K562 (cell line): ENCODE data around the gene ABR. TPM values are rescaled to one million over a fixed set of nuclear protein-coding genes. Genes with fewer than 3 reads are reported as not detected.

Source experiments
- ATAC-seq: fragments of 200-7000 bp; cut with Tn5 transposase; 3 replicates; pipeline ENCODE4 v1.9.1; 2020; ENCODE audit warnings: moderate library complexity
- BruUV-seq: library from RNA; stranded (reverse); fragments of 400-500 nt; replicated peaks from 2 replicates; lab custom pipeline; 2021; lab: Mats Ljungman, UMichigan
- CTCF ChIA-PET: fragments of 300-600 bp; formaldehyde crosslinking; extraction: SDS; loops from one replicate; lab custom pipeline; 2021; ENCODE audit warnings: low intra/inter-chr PET ratio; lab: Yijun Ruan, JAX
- POLR2A ChIA-PET: fragments of 300-600, 350-650 bp; sonication (Branson Sonifier 250); formaldehyde crosslinking; extraction: SDS; loops from one replicate; lab custom pipeline; 2021; ENCODE audit warnings: antibody characterized with exemption, inconsistent platforms; lab: Yijun Ruan, JAX
- DNase-seq, 4 experiments: peaks; one replicate each; pipeline versions ENCODE4 v3.0.0 to v3.0.0-alpha.2; 2011 to 2018; ENCODE audit warnings: low spot score in 3 of 4, mixed read lengths in 3 of 4; ENCODE audit errors: extremely low read depth in 1 of 4
- FAIRE-seq: peaks from 2 replicates; lab custom pipeline; 2011; peaks lifted over from hg19 to GRCh38; lab: Jason Lieb, UNC
- H2AFZ ChIP-seq: 2 replicates; pipeline ENCODE4 v1.6.0; 2011; ENCODE audit warnings: low read depth, low read length, control low read depth, inconsistent platforms
- H3K27ac ChIP-seq: fragments of 200-600 bp; 3 replicates; pipeline ENCODE4 v1.8.0; 2011; ENCODE audit warnings: low read depth, mild to moderate bottlenecking, control low read depth, inconsistent platforms, low read length, moderate library complexity, mixed read lengths; ENCODE audit errors: extremely low read depth
- H3K27me3 ChIP-seq, 2 experiments: fragments of 300-600 bp in 1 of 2; 2 replicates in 1 of 2; 3 replicates in 1 of 2; pipeline versions ENCODE4 v1.6.0 to v1.8.0; 2011; ENCODE audit warnings: inconsistent platforms in 2 of 2, low read length in 2 of 2, mild to moderate bottlenecking in 1 of 2, mixed read lengths in 1 of 2, moderate library complexity in 1 of 2; ENCODE audit not compliant: control insufficient read depth in 2 of 2, insufficient read depth in 2 of 2
- H3K36me3 ChIP-seq: fragments of 300-600 bp; 3 replicates; pipeline ENCODE4 v1.8.0; 2011; ENCODE audit warnings: mild to moderate bottlenecking, low read length, inconsistent platforms; ENCODE audit not compliant: control insufficient read depth, insufficient read depth
- H3K4me1 ChIP-seq, 2 experiments: fragments of 200-600 bp in 1 of 2; replicated peaks in 1 of 2; 2 replicates in 1 of 2; 3 replicates in 1 of 2; pipeline versions ENCODE4 v1.5.1 to v1.8.0; 2011; ENCODE audit warnings: inconsistent platforms in 2 of 2, low read length in 2 of 2, mild to moderate bottlenecking in 1 of 2, mixed read lengths in 1 of 2, moderate library complexity in 1 of 2; ENCODE audit not compliant: control insufficient read depth in 2 of 2, insufficient read depth in 2 of 2
- H3K4me2 ChIP-seq: 2 replicates; pipeline ENCODE4 v1.6.1; 2011; ENCODE audit warnings: low read length, control low read depth, inconsistent platforms, mixed read lengths; ENCODE audit not compliant: insufficient read depth
- H3K4me3 ChIP-seq: fragments of 200-600 bp; sonication (generic), shearing (Covaris generic); 2 replicates; pipeline ENCODE4 v1.5.1; 2016; ENCODE audit warnings: control low read depth, inconsistent platforms
- H3K79me2 ChIP-seq: fragments of 200-600 bp; 3 replicates; pipeline ENCODE4 v1.8.0; 2011; ENCODE audit warnings: low read length, inconsistent platforms; ENCODE audit not compliant: control insufficient read depth, insufficient read depth
- H3K9ac ChIP-seq, 2 experiments: 2 replicates each; pipeline versions ENCODE4 v1.6.0 to v1.6.1; 2011; ENCODE audit warnings: low read depth in 2 of 2, low read length in 2 of 2, control low read depth in 1 of 2, inconsistent platforms in 1 of 2, mild to moderate bottlenecking in 1 of 2, mixed read lengths in 1 of 2; ENCODE audit not compliant: insufficient read depth in 1 of 2
- H3K9me1 ChIP-seq: one replicate; pipeline ENCODE4 v1.6.0; 2011; ENCODE audit warnings: inconsistent platforms, mild to moderate bottlenecking, low read length, moderate library complexity; ENCODE audit not compliant: control insufficient read depth, insufficient read depth
- H3K9me3 ChIP-seq: replicated peaks from 2 replicates; pipeline ENCODE4 v1.5.1; 2011; ENCODE audit warnings: low read depth, low read length, inconsistent platforms; ENCODE audit not compliant: control insufficient read depth, insufficient read depth
- H4K20me1 ChIP-seq: replicated peaks from 2 replicates; pipeline ENCODE4 v1.6.1; 2011; ENCODE audit warnings: low read length, inconsistent platforms, mixed read lengths; ENCODE audit not compliant: control insufficient read depth, insufficient read depth
- NR2F6 ChIP-seq: fragments of 450-650 bp; formaldehyde crosslinking; IDR thresholded peaks from 2 replicates; pipeline ENCODE4 v1.4.0; 2020; ENCODE audit warnings: mild to moderate bottlenecking
- NUFIP1 ChIP-seq: fragments of 450-650 bp; IDR thresholded peaks from 2 replicates; pipeline ENCODE4 v1.6.1; 2018; ENCODE audit not compliant: partially characterized antibody
- PCBP2 ChIP-seq: fragments of 200-400 bp; formaldehyde crosslinking; IDR thresholded peaks from 2 replicates; pipeline ENCODE4 v1.6.1; 2018; ENCODE audit warnings: low read length, low read depth, mild to moderate bottlenecking, moderate library complexity; ENCODE audit not compliant: poor library complexity, severe bottlenecking
- RBBP5 ChIP-seq: fragments of 200-600 bp; sonication (generic); IDR thresholded peaks from 2 replicates; pipeline ENCODE4 v1.6.1; 2012; ENCODE audit warnings: borderline replicate concordance, mild to moderate bottlenecking, low read length, control low read depth, inconsistent platforms; ENCODE audit not compliant: insufficient read depth, poor library complexity, severe bottlenecking
- SMARCA5 ChIP-seq: fragments of 450-650 bp; IDR thresholded peaks from 2 replicates; pipeline ENCODE4 v1.6.1; 2016
- SUPT5H ChIP-seq: fragments of 450-650 bp; IDR thresholded peaks from 2 replicates; pipeline ENCODE4 v1.6.1; 2016
- TEAD2 ChIP-seq: fragments of 450-650 bp; IDR thresholded peaks from 2 replicates; pipeline ENCODE4 v1.6.1; 2016; ENCODE audit warnings: missing genetic modification characterization, control low read depth, missing compliant biosample characterization
- ZNF224 ChIP-seq: sonication (generic); formaldehyde crosslinking; IDR thresholded peaks from 2 replicates; pipeline ENCODE4 v1.8.0; 2022; ENCODE audit warnings: mild to moderate bottlenecking, missing genetic modification reagents
- ZZZ3 ChIP-seq: fragments of 450-650 bp; IDR thresholded peaks from 2 replicates; pipeline ENCODE4 v1.6.1; 2016; ENCODE audit warnings: antibody characterized with exemption, mild to moderate bottlenecking, moderate library complexity
- WGBS: fragments of 100-300 bp; shearing (Covaris generic); methylation state at CpG from one replicate; pipeline ENCODE4 v1.1.6; 2016; ENCODE audit warnings: low coverage, mixed read lengths; ENCODE audit not compliant: insufficient coverage; ENCODE audit errors: missing lambda C conversion rate; 5-methylcytosine and 5-hydroxymethylcytosine counted together
- in situ Hi-C: fragments of 300-500 bp; cut with MboI; formaldehyde crosslinking; loops from 4 replicates; pipeline ENCODE4 v1.15.0; 2018; ENCODE audit warnings: inconsistent platforms, mixed read lengths
- intact Hi-C: fragments of 100-400 bp; cut with micrococcal nuclease; formaldehyde crosslinking; loops from 2 replicates; pipeline ENCODE4 v1.14.2; 2022
- polyA plus RNA-seq, 8 experiments: library from polyadenylated mRNA; depleted of rRNA in 4 of 8; stranded (reverse) in 5 of 8; unstranded in 3 of 8; fragments of >200 nt; fragmentation: Nextera tagmentation in 2 of 8; fragmentation: Illumina TruSeq in 1 of 8; extraction: Ambion mirVana in 2 of 8; extraction: Trizol in 1 of 8; gene quantifications; 2 replicates each; pipeline versions ENCODE4 v1.2.1 to v1.2.3, GENCODE V29; 2011 to 2014; ENCODE audit warnings: inconsistent platforms in 1 of 8, missing spikeins in 1 of 8
- total RNA-seq, 7 experiments: library from RNA; depleted of rRNA in 6 of 7; stranded (reverse); fragments of >200 nt in 6 of 7; fragmentation: Illumina TruSeq in 2 of 7; extraction: Trizol in 2 of 7; gene quantifications; 2 replicates each; pipeline versions ENCODE4 v1.2.1 to v1.2.3, GENCODE V29; 2011 to 2021; ENCODE audit warnings: low replicate concordance in 1 of 7
- TF ChIP-seq, protein P1 (sequence below): fragments of 200-800 bp; sonication (Bioruptor generic); IDR thresholded peaks from 2 replicates; pipeline ENCODE4 v1.6.1; 2017; ENCODE audit warnings: missing genetic modification characterization, missing compliant biosample characterization

Gene ABR
- total and polyA plus RNA-seq, 9 of the 15 experiments (the other 6 are each of a cell fraction or from before 2014, with no cell fraction given) = 0.07 to 1.6 (median 0.37) TPM; not detected in 1

DNA sequence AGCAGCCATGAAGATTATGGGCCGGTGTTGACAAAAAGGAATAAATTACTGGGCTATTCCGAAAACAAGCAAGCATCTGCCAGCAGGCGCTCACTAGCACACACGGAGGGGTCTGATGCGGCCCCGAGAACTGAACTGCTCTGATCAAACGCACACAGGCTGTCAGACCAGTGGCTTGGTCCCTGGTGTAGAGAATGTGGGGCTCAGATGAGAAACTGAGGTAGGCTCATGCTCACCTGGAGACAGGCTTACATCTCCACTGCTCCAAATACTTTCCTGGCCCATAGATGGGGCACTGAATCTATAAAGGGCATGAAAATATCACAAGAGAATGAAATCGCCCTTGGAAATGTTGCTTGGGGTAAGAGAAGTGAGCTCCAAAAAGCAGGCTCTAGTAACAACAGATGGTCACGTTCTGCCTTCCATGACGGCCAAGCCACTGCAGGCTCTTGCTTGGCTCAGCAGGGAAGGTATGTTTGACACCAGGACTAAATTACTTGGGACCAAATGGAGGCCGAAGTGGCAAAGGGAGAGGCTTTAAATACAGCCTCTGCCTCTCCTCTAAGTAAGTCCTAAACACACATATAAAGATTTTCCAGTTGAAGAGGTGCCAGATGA lies 5.4 kb downstream of the ABR start:
- no TSS peak for BruUV-seq
- Histone ChIP-seq H4K20me1 (no peaks in the 10 kb centered on the region; the same call in none of the 2 replicates), H3K4me3 (no peak overlapping the region), H3K27ac (no peak overlapping the region), H2AFZ (no peak overlapping the region), H3K79me2 (no peaks in the 10 kb centered on the region), H3K36me3 (no peaks in the 10 kb centered on the region), H3K4me2 (no peak overlapping the region), H3K4me1 (peaks cover 0 to 7% of the 10 kb centered on the region in 2 experiments; a peak in 2 of 5 replicates), H3K9ac (no peak overlapping the region), H3K27me3 (peaks cover 8 to 52% of the 10 kb centered on the region in 2 experiments; a peak in 3 of 5 replicates), H3K9me3 (no peaks in the 10 kb centered on the region), H3K9me1 (no peaks in the 10 kb centered on the region)
- ChIA-PET CTCF (no interaction called here), POLR2A (no interaction called here)
- in situ Hi-C loops (no loop called here), intact Hi-C loops (no loop called here)
- TF ChIP-seq ZNF224 (CRISPR knock-in tag) = no peak
- no peak for TF ChIP-seq ZZZ3
- TF ChIP-seq SUPT5H = no peak
- TF ChIP-seq SMARCA5 = no peak
- TF ChIP-seq TEAD2 = no peak
- no peak for TF ChIP-seq RBBP5
- no peak for TF ChIP-seq PCBP2
- TF ChIP-seq NR2F6 (CRISPR knock-in tag) = no peak
- TF ChIP-seq, protein P1, sequence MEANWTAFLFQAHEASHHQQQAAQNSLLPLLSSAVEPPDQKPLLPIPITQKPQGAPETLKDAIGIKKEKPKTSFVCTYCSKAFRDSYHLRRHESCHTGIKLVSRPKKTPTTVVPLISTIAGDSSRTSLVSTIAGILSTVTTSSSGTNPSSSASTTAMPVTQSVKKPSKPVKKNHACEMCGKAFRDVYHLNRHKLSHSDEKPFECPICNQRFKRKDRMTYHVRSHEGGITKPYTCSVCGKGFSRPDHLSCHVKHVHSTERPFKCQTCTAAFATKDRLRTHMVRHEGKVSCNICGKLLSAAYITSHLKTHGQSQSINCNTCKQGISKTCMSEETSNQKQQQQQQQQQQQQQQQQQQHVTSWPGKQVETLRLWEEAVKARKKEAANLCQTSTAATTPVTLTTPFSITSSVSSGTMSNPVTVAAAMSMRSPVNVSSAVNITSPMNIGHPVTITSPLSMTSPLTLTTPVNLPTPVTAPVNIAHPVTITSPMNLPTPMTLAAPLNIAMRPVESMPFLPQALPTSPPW = no peak
- TF ChIP-seq NUFIP1 = no peak
- FAIRE-seq (no peak), ATAC-seq (no peak), DNase-seq (no peak)
- WGBS = 8% methylated on average over 11 of the region's 11 CpGs
